Measurements from ENCODE around the gene PARP1. TPM values are rescaled to one million over a fixed set of nuclear protein-coding genes. Genes with fewer than 3 reads are reported as not detected.

PARP1 gene
- total RNA-seq, 4 donors from 2014 or later, result 62.3 to 76.9 (median 63.4) TPM

- ATAC-seq (ENCODE audit: low FRiP score) (no peak), DNase-seq (ENCODE audit: low spot score) (no peak)
- TF ChIP-seq, protein P1, sequence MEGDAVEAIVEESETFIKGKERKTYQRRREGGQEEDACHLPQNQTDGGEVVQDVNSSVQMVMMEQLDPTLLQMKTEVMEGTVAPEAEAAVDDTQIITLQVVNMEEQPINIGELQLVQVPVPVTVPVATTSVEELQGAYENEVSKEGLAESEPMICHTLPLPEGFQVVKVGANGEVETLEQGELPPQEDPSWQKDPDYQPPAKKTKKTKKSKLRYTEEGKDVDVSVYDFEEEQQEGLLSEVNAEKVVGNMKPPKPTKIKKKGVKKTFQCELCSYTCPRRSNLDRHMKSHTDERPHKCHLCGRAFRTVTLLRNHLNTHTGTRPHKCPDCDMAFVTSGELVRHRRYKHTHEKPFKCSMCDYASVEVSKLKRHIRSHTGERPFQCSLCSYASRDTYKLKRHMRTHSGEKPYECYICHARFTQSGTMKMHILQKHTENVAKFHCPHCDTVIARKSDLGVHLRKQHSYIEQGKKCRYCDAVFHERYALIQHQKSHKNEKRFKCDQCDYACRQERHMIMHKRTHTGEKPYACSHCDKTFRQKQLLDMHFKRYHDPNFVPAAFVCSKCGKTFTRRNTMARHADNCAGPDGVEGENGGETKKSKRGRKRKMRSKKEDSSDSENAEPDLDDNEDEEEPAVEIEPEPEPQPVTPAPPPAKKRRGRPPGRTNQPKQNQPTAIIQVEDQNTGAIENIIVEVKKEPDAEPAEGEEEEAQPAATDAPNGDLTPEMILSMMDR (IDR thresholded peaks at IDR 0.05), result no peak
Observed at GRCh38 chr1:226362891-226363447, 44.9 kb downstream of the PARP1 start.

- no peak for DNase-seq (ENCODE audit: low spot score)
- TF ChIP-seq, protein P1 (IDR thresholded peaks at IDR 0.05), result no peak
- no peak for ATAC-seq (ENCODE audit: low FRiP score)
Observed at GRCh38 chr1:226362361-226362760, 45.5 kb downstream of the PARP1 start.

DNA sequence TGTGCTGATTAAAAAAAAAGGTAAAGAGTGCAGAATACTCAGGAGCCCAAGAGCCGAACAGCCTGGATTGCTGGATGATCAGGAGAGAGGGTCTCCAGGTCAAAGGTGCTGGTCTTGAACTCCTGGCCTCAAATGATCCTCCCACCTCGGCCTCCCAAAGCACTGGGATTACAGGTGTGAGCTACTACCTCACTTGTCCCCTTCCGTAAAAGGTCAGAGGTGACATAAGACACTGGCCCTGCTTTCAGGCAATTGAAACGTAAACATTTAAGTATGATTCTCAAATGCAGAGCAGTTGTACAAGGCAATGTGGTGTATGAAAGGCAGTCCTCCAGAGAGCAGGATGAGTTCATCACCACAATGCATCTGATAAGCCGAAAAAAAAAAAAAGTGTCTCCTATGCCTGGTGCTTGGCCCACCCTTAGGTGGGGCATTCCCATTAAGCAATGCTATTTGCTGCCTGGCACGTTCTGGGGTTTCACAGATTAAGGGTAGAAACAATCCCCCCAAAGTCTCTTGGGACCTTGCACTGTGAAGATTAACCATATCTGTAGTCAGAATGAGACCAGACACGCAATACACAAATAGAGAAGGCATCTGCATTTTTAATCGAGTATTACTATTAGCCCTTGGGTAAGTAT lies 47.7 kb downstream of the PARP1 start:
- no peak for ATAC-seq (ENCODE audit: low FRiP score)
- TF ChIP-seq, protein P1 (IDR thresholded peaks at IDR 0.05), result no peak
- no peak for DNase-seq (ENCODE audit: low spot score)

GRCh38 chr1:226357416-226357815 lies 50.5 kb downstream of the PARP1 start:
- no peak for ATAC-seq (ENCODE audit: low FRiP score)
- no peak for DNase-seq (ENCODE audit: low spot score)
- TF ChIP-seq, protein P1 (IDR thresholded peaks at IDR 0.05), result no peak

DNA sequence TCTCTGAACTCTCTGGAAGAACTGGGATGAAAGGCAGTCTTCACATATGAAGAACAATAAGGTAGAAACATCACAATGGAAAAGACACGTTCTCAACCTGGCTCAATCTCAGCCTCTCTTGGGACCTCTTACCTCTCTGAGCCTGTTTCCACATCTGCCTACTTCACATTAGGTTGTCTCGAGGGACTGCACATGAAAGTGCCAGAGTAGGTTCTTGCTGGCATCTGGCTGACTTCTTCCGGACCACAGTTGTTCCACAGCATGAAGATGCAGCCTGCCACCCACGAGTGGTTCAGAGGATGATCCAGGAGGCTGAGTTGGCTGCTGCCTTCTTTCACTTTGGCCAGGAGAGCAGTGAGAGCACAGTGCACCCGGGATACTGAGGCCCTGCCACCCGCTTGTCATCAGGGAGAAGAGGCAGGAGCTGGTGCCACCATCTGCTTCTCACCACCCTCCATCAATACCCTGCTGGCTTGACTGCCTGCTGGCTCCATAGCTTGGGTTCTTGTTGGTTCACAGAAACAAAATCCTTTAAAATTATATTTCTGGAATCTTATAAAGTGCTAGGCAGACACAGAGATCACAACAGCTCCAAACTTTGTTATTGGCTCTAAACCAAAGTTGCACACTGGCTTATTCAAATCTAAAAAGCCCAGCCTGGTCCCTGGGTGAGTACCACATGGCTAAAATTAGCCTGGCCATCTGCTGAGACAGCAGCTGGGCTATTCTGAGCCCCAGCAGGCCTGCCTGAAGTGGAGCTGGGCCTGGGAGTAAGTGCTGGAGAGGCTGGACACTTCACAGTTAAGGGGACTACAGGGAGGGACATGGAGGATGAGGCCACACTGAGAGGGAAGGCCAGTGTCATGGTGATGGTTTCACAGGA lies 52.0 kb downstream of the PARP1 start:
- TF ChIP-seq, protein P1 (IDR thresholded peaks at IDR 0.05), result no peak
- no peak for ATAC-seq (ENCODE audit: low FRiP score)
- DNase-seq (ENCODE audit: low spot score), result no peak

DNA sequence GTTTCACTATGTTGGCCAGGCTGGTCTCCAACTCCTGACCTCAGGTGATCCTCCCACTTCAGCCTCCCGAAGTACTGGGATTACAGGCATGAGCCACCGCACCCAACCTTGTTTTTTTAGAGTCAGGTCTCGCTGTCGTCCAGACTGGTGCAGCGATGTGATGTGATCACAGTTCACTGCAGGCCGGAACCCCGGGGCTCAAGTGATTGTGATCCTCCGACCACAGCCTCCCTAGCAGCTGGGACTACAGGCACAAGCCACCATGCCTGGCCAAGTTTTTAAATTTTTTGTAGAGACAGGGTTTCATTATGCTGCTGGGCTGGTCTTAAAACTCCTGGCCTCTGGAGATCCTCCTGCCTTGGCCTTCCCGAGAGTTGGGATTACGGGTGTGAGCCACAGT lies 52.9 kb downstream of the PARP1 start:
- TF ChIP-seq, protein P1 (IDR thresholded peaks at IDR 0.05), result no peak
- DNase-seq (ENCODE audit: low spot score), result no peak
- ATAC-seq (ENCODE audit: low FRiP score), result no peak

Measured in omental fat pad (tissue), 4 donors.